Measurements from ENCODE around the gene NDOR1.
"Not testable (repeated sequence)": the region's sequence is repeated elsewhere in the genome, so short reads cannot be mapped to it uniquely, and the experiment has no call there.

Gene NDOR1

GRCh38 chr9:137243626-137244485 lies 38.4 kb downstream of the NDOR1 start:
- DNase-seq (ENCODE audit: low spot score), result no peak

GRCh38 chr9:137244486-137245449 lies 39.3 kb downstream of the NDOR1 start:
- DNase-seq (ENCODE audit: low spot score), result no peak

GRCh38 chr9:137245450-137246421 lies 40.2 kb downstream of the NDOR1 start:
- DNase-seq (ENCODE audit: low spot score), result no peak

- DNase-seq (ENCODE audit: low spot score), result no peak
Measured at GRCh38 chr9:137247135-137247915, 41.8 kb downstream of the NDOR1 start.

- no peak for DNase-seq (ENCODE audit: low spot score)
Measured at GRCh38 chr9:137247916-137248175, 42.3 kb downstream of the NDOR1 start.

- no peak for DNase-seq (ENCODE audit: low spot score)
Measured at GRCh38 chr9:137250329-137251193, 45.1 kb downstream of the NDOR1 start.

- no peak for DNase-seq (ENCODE audit: low spot score)
Measured at GRCh38 chr9:137251194-137251461, 45.6 kb downstream of the NDOR1 start, which contains the start of gene STPG3. STPG3 (plus strand) TSS chr9:137251286; CDS start chr9:137251287, 1 bp downstream.

- no peak for DNase-seq (ENCODE audit: low spot score)
Measured at GRCh38 chr9:137251490-137252268, 46.2 kb downstream of the NDOR1 start.

- DNase-seq (ENCODE audit: low spot score), result no peak
Measured at GRCh38 chr9:137252555-137253506, 47.3 kb downstream of the NDOR1 start.

- DNase-seq (ENCODE audit: low spot score), result no peak
Measured at GRCh38 chr9:137253717-137254623, 48.5 kb downstream of the NDOR1 start.

GRCh38 chr9:137254624-137255447 lies 49.3 kb downstream of the NDOR1 start, which contains the start of gene NELFB:
NELFB (plus strand) TSS chr9:137255327.
- peak; percentile 95 for DNase-seq (ENCODE audit: low spot score)

- peak; percentile 13 for DNase-seq (ENCODE audit: low spot score)
Measured at GRCh38 chr9:137255448-137256114, 50.1 kb downstream of the NDOR1 start.

GRCh38 chr9:137256362-137256761 lies 50.9 kb downstream of the NDOR1 start:
- DNase-seq (ENCODE audit: low spot score), result no peak

GRCh38 chr9:137256856-137257255 lies 51.4 kb downstream of the NDOR1 start:
- no peak for DNase-seq (ENCODE audit: low spot score)

GRCh38 chr9:137262173-137262908 lies 56.8 kb downstream of the NDOR1 start:
- not testable (repeated sequence) for DNase-seq (ENCODE audit: low spot score)
